HEK293T (cell line): ENCODE data around the gene ITSN1.

Experiments
- ARNT ChIP-seq: fragments of 450-650 bp; IDR thresholded peaks from 2 replicates; pipeline ENCODE4 v1.6.1; 2017; ENCODE audit warnings: mild to moderate bottlenecking
- BHLHE40 ChIP-seq: fragments of 450-650 bp; IDR thresholded peaks from 2 replicates; pipeline ENCODE4 v1.6.1; 2016; ENCODE audit warnings: mild to moderate bottlenecking, moderate library complexity, borderline replicate concordance
- CTBP1 ChIP-seq: fragments of 450-650 bp; IDR thresholded peaks from 2 replicates; pipeline ENCODE4 v1.6.1; 2016; ENCODE audit warnings: borderline replicate concordance
- ELF4 ChIP-seq: fragments of 450-650 bp; IDR thresholded peaks from 2 replicates; pipeline ENCODE4 v1.6.1; 2017; ENCODE audit warnings: antibody characterized with exemption
- FOXA1 ChIP-seq: fragments of 450-650 bp; IDR thresholded peaks from 2 replicates; pipeline ENCODE4 v1.6.1; 2016; ENCODE audit warnings: mild to moderate bottlenecking
- FOXK2 ChIP-seq: fragments of 450-650 bp; IDR thresholded peaks from 2 replicates; pipeline ENCODE4 v1.6.1; 2016; ENCODE audit warnings: mild to moderate bottlenecking
- FOXM1 ChIP-seq: fragments of 450-650 bp; IDR thresholded peaks from 2 replicates; pipeline ENCODE4 v1.6.1; 2017; ENCODE audit warnings: mild to moderate bottlenecking, borderline replicate concordance
- HDGF ChIP-seq: fragments of 450-650 bp; IDR thresholded peaks from 2 replicates; pipeline ENCODE4 v1.6.1; 2017; ENCODE audit warnings: antibody characterized with exemption, borderline replicate concordance
- NFRKB ChIP-seq: fragments of 450-650 bp; IDR thresholded peaks from 2 replicates; pipeline ENCODE4 v1.6.1; 2016; ENCODE audit warnings: mild to moderate bottlenecking, moderate library complexity
- SP1 ChIP-seq: fragments of 450-650 bp; IDR thresholded peaks from 2 replicates; pipeline ENCODE4 v1.6.1; 2017
- SUZ12 ChIP-seq: fragments of 450-650 bp; IDR thresholded peaks from 2 replicates; pipeline ENCODE4 v1.6.1; 2016; ENCODE audit warnings: mild to moderate bottlenecking
- ZNF384 ChIP-seq: fragments of 450-650 bp; IDR thresholded peaks from 2 replicates; pipeline ENCODE4 v1.6.1; 2016
- TF ChIP-seq, protein P1 (sequence below): fragments of 450-650 bp; IDR thresholded peaks from 2 replicates; pipeline ENCODE4 v1.6.1; 2016

DNA sequence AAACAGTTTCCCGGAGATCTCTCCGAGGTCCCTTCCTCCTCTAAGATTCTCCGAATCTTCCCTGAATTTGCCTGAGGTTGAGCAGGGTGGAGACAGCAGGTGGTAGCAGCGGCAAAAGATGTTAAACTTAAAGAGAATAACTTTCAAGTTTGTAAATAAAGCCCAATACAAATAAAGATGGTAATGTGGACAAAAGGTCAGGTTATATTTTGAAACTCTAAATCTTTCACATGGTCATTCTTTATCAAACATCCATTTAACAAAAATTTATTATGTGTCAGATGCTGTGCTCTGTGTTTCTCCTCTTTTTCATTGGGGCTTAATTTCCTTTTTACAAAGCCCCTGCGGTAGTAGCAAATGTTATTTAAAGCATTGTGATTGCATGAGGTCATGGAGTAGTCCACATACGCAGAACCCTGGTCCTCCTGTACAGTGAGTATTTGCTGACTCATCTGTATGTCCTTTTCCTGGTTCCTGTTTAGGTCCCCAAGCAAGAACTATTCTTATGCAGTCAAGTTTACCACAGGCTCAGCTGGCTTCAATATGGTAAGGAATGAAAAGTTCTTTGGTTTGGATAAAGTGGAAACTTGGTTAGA, 119.2 kb downstream of the ITSN1 start:
- TF ChIP-seq SUZ12 (no peak), FOXK2 (no peak), CTBP1 (peak; percentile 70; the same call in 1 of the 2 replicates), ELF4 (no peak), FOXM1 (no peak), HDGF (no peak), SP1 (no peak), FOXA1 (no peak), ZNF384 (no peak), ARNT (no peak), BHLHE40 (no peak), NFRKB (no peak)
- TF ChIP-seq, protein P1, sequence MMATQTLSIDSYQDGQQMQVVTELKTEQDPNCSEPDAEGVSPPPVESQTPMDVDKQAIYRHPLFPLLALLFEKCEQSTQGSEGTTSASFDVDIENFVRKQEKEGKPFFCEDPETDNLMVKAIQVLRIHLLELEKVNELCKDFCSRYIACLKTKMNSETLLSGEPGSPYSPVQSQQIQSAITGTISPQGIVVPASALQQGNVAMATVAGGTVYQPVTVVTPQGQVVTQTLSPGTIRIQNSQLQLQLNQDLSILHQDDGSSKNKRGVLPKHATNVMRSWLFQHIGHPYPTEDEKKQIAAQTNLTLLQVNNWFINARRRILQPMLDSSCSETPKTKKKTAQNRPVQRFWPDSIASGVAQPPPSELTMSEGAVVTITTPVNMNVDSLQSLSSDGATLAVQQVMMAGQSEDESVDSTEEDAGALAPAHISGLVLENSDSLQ, result peak; percentile 70; the same call in 1 of the 2 replicates
